Activated CD4-positive, alpha-beta T cell treated with anti-CD3 and anti-CD28 coated beads, Interleukin-2, amount 50 U/mL, for 48 hours (primary cell): ENCODE data around the gene FRY.

Experiments used
- DNase-seq, 2 experiments: peaks; one replicate each; pipeline ENCODE4 v3.0.0-alpha.2; 2020

Gene FRY

GRCh38 chr13:32136716-32137115, 105.1 kb downstream of the FRY start:
- no peak for DNase-seq

GRCh38 chr13:32139251-32139650, 107.7 kb downstream of the FRY start:
- DNase-seq: no peak

- no peak for DNase-seq
Measured at GRCh38 chr13:32140109-32140508, 108.5 kb downstream of the FRY start.

- no peak for DNase-seq
Measured at GRCh38 chr13:32141462-32141861, 109.9 kb downstream of the FRY start.

- no peak for DNase-seq
Measured at GRCh38 chr13:32142115-32142514, 110.5 kb downstream of the FRY start.

GRCh38 chr13:32142956-32143375, 111.4 kb downstream of the FRY start:
- DNase-seq: no peak

- DNase-seq: no peak
Measured at GRCh38 chr13:32147193-32147592, 115.6 kb downstream of the FRY start.

- DNase-seq: no peak
Measured at GRCh38 chr13:32147976-32148375, 116.4 kb downstream of the FRY start.

- no peak for DNase-seq
Measured at GRCh38 chr13:32150239-32150638, 118.7 kb downstream of the FRY start.

GRCh38 chr13:32150794-32151193, 119.2 kb downstream of the FRY start:
- DNase-seq: no peak

- DNase-seq: no peak
Measured at GRCh38 chr13:32151240-32151639, 119.7 kb downstream of the FRY start.

GRCh38 chr13:32153056-32153455, 121.5 kb downstream of the FRY start:
- no peak for DNase-seq

- no peak for DNase-seq
Measured at GRCh38 chr13:32159137-32159869, 127.7 kb downstream of the FRY start.

- DNase-seq: no peak
Measured at GRCh38 chr13:32162395-32163005, 130.9 kb downstream of the FRY start.

- peak; percentile 9 to 21 for DNase-seq
Measured at GRCh38 chr13:32164622-32165268, 133.2 kb downstream of the FRY start.

- no peak for DNase-seq
Measured at GRCh38 chr13:32165796-32166195, 134.2 kb downstream of the FRY start.

- no peak for DNase-seq
Measured at GRCh38 chr13:32168131-32168530, 136.6 kb downstream of the FRY start.

GRCh38 chr13:32170841-32171240, 139.3 kb downstream of the FRY start:
- DNase-seq: no peak

GRCh38 chr13:32173881-32174280, 142.3 kb downstream of the FRY start:
- no peak for DNase-seq

- DNase-seq: no peak
Measured at GRCh38 chr13:32174366-32174765, 142.8 kb downstream of the FRY start.

- DNase-seq: no peak
Measured at GRCh38 chr13:32175307-32175706, 143.7 kb downstream of the FRY start.

- no peak for DNase-seq
Measured at GRCh38 chr13:32175943-32176342, 144.4 kb downstream of the FRY start.

GRCh38 chr13:32176696-32177095, 145.1 kb downstream of the FRY start:
- no peak for DNase-seq

- no peak for DNase-seq
Measured at GRCh38 chr13:32178763-32179162, 147.2 kb downstream of the FRY start.
